Ascending aorta (tissue), 2 donors: ENCODE data around the gene C15orf61. TPM values are rescaled to one million over a fixed set of nuclear protein-coding genes. Genes with fewer than 3 reads are reported as not detected.

Experiments
- DNase-seq, 2 donors: peaks; one replicate each; pipeline ENCODE4 v3.0.0-alpha.2; 2019; ENCODE audit warnings: low spot score in 2 of 2
- H3K27ac ChIP-seq, 2 donors: fragments of 200-600 bp; sonication (generic); one replicate each; pipeline ENCODE4 v1.5.1; 2016 to 2017; ENCODE audit warnings: mild to moderate bottlenecking in 1 of 2
- H3K27me3 ChIP-seq: fragments of 200-600 bp; sonication (generic); one replicate; pipeline ENCODE4 v1.5.1; 2017
- H3K36me3 ChIP-seq, 2 donors: fragments of 200-600 bp; sonication (generic); one replicate each; pipeline ENCODE4 v1.5.1; 2016
- H3K4me1 ChIP-seq, 2 donors: fragments of 200-600 bp; sonication (generic); one replicate each; pipeline ENCODE4 v1.5.1; 2016 to 2017; ENCODE audit warnings: mild to moderate bottlenecking in 1 of 2
- H3K4me3 ChIP-seq, 2 donors: fragments of 200-600 bp; sonication (generic); one replicate each; pipeline ENCODE4 v1.5.1; 2016 to 2017; ENCODE audit warnings: mild to moderate bottlenecking in 1 of 2
- H3K9me3 ChIP-seq, 2 donors: fragments of 200-600 bp; sonication (generic); one replicate each; pipeline ENCODE4 v1.5.1; 2016
- intact Hi-C: fragments of 100-400 bp; cut with DNase I; formaldehyde crosslinking; loops from one replicate; pipeline ENCODE4 v1.15.1; 2023
- total RNA-seq: library from RNA; depleted of rRNA; stranded (reverse); fragments of >200 nt; gene quantifications from one replicate; pipeline ENCODE4 v1.1.0, GENCODE V29; 2016
- TF ChIP-seq, protein P1 (sequence below), 3 experiments: fragments of 200-600 bp in 2 of 3; fragments of 450-650 bp in 1 of 3; sonication (generic) in 2 of 3; IDR thresholded peaks; one replicate each; pipeline ENCODE4 v1.5.1; 2016 to 2019; ENCODE audit warnings: antibody characterized with exemption in 3 of 3, mild to moderate bottlenecking in 1 of 3, moderate library complexity in 1 of 3

The C15orf61 gene
- total RNA-seq, 1 donor from 2014 or later: 2.3 TPM

DNA sequence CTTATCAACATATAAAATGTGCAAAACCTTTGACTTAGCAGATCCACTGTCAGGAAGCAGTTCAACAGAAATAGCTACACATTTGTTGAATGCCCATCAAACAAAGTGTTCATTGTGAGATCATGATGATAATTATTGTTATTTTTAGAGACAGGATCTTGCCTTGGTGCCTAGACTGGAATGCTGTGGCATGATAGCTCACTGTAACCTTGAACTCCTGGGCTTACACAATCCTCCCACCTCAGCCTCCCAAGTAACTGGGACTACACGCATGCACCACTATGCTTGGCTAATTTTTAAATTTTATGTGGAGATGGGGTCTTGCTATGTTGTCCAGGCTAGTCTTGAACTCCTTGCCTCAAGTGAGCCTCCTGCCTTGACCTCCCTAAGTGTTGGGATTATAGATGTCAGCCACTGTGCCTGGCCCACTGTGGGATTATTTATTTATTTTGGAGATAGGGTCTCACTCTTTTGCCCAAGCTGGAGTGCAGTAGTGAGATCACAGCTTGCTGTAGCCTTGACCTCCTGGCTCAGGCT lies 30.3 kb downstream of the C15orf61 start:
- no peak for DNase-seq
- Histone ChIP-seq H3K4me3 (no peak overlapping the region), H3K27me3 (no peaks in the 10 kb centered on the region), H3K36me3 (peaks cover 4 to 22% of the 10 kb centered on the region in 2 donors), H3K4me1 (peaks cover 0 to 6% of the 10 kb centered on the region in 2 donors), H3K27ac (no peak overlapping the region), H3K9me3 (no peaks in the 10 kb centered on the region)
- intact Hi-C loops: no loop called here
- TF ChIP-seq, protein P1, sequence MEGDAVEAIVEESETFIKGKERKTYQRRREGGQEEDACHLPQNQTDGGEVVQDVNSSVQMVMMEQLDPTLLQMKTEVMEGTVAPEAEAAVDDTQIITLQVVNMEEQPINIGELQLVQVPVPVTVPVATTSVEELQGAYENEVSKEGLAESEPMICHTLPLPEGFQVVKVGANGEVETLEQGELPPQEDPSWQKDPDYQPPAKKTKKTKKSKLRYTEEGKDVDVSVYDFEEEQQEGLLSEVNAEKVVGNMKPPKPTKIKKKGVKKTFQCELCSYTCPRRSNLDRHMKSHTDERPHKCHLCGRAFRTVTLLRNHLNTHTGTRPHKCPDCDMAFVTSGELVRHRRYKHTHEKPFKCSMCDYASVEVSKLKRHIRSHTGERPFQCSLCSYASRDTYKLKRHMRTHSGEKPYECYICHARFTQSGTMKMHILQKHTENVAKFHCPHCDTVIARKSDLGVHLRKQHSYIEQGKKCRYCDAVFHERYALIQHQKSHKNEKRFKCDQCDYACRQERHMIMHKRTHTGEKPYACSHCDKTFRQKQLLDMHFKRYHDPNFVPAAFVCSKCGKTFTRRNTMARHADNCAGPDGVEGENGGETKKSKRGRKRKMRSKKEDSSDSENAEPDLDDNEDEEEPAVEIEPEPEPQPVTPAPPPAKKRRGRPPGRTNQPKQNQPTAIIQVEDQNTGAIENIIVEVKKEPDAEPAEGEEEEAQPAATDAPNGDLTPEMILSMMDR (IDR thresholded peaks at IDR 0.05): no peak

DNA sequence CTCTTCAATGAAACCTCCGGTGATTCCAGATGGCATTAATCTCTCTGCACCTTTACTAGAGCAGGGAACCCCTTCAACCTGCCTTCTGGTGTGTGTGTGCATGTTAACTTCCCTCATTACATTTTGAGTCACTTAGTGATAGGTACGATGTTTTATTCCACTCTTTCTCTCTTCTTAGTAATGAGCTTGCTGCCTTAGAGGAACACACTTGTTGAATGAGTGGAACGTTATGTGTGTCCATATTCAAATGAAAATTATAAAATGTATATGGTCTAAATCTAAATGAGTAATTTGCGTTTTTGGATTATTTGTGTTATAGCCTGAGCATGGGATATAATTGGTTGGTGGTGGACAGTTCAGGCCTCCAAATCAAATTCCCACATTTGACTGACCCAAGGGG lies 33.6 kb downstream of the C15orf61 start:
- Histone ChIP-seq H3K27ac (no peak overlapping the region), H3K9me3 (no peaks in the 10 kb centered on the region), H3K36me3 (peaks cover 4 to 38% of the 10 kb centered on the region in 2 donors), H3K4me3 (no peak overlapping the region), H3K27me3 (no peaks in the 10 kb centered on the region), H3K4me1 (no peaks in the 10 kb centered on the region)
- no peak for DNase-seq
- intact Hi-C loops: no loop called here
- TF ChIP-seq, protein P1 (IDR thresholded peaks at IDR 0.05): no peak

DNA sequence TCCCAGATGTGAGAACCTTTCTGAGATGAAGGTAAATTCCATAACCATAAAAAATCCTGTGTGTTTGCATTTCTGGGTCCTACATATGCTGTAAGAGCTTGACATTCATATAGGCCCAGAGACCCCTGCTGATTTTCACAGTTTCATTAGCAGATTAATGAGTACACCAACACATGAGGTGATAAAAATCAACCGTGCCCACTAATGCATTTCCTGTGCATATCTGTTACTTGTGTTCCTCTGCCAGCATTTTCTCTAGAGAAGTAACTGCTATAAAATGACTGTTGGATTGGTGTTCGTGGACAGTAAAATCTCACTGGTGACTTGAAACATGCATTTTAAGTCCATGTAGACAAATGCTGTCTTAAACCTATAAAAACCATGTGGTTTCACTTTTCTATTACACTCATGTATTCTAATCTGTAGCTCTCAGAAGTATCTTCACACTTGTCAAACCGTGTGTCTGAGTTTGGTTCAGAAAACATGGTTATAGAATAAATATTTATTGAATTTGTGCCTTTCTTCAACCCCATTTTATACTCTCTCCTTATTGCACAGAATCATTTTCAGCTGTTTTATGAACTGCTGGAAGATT lies 36.1 kb downstream of the C15orf61 start:
- Histone ChIP-seq H3K4me1 (no peaks in the 10 kb centered on the region), H3K36me3 (peaks cover 0 to 27% of the 10 kb centered on the region in 2 donors), H3K4me3 (no peak overlapping the region), H3K27me3 (no peaks in the 10 kb centered on the region), H3K9me3 (no peaks in the 10 kb centered on the region), H3K27ac (no peak overlapping the region)
- intact Hi-C loops: no loop called here
- TF ChIP-seq, protein P1 (IDR thresholded peaks at IDR 0.05): no peak
- no peak for DNase-seq

DNA sequence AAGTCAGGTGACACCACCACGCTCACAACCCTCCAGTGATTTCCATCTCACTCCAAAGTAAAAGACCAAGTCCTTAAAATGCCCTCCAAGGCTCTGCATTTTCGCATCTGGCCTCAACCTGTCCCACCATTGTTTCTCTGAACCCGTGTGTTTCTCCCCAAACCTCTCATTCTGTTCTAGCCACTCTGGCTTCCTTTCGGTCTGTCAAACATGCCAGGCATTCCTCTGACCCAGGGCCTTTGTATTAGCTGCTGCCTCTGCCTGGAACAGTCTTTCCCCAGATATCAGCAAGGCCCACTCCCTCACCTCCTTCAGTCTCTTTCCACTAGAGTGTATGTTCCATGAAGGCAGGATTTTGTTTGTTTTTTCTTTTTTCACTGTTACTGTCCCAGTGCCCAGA lies 37.6 kb downstream of the C15orf61 start:
- TF ChIP-seq, protein P1 (IDR thresholded peaks at IDR 0.05): no peak
- intact Hi-C loops: no loop called here
- Histone ChIP-seq H3K27me3 (no peaks in the 10 kb centered on the region), H3K4me1 (no peaks in the 10 kb centered on the region), H3K4me3 (no peak overlapping the region), H3K27ac (no peak overlapping the region), H3K9me3 (no peaks in the 10 kb centered on the region), H3K36me3 (peaks cover 0 to 20% of the 10 kb centered on the region in 2 donors)
- no peak for DNase-seq

DNA sequence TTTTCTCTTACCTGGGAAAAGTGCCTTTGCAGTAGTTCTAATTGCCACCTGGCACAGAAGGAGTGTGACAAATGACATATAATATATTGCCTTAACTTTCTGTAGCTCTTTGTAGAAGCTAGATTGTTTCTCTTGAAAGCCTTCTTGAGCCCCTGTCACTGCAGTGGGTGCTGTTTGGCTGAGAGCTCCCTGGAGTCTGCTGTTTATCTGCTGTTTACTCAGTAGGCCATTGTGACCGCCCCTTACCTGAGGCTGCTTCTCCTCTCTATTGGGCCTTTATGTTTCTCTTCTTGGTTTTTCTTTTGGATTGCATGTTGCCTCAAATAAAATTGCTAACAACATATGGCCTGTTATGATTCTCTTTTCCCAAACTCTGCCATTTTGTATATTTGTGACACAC lies 38.2 kb downstream of the C15orf61 start:
- intact Hi-C loops: no loop called here
- TF ChIP-seq, protein P1 (IDR thresholded peaks at IDR 0.05): no peak
- H3K27me3 ChIP-seq: no peaks in the 10 kb centered on the region
- no peak overlapping the region for H3K4me3 ChIP-seq
- DNase-seq: no peak
- H3K4me1 ChIP-seq: no peaks in the 10 kb centered on the region
- no peak overlapping the region for H3K27ac ChIP-seq
- no peaks in the 10 kb centered on the region for H3K9me3 ChIP-seq
- peaks cover 0 to 20% of the 10 kb centered on the region in 2 donors for H3K36me3 ChIP-seq
